Neural crest cell (in vitro differentiated cells): Measurements from ENCODE around the gene AP2M1. TPM values are rescaled to one million over a fixed set of nuclear protein-coding genes. Genes with fewer than 3 reads are reported as not detected.

Source experiments
- DNase-seq: peaks from one replicate; pipeline ENCODE4 v3.0.0; 2021; ENCODE audit warnings: low read depth, mixed read lengths, low spot score
- H3K27ac Mint-ChIP-seq: one replicate; pipeline ENCODE4 v1.8.0; 2021; ENCODE audit warnings: mild to moderate bottlenecking, mixed read lengths; ENCODE audit not compliant: unreplicated experiment
- H3K27me3 Mint-ChIP-seq: 2 replicates; pipeline ENCODE4 v1.8.0; 2021; ENCODE audit warnings: low read depth, mild to moderate bottlenecking, mixed read lengths
- H3K36me3 Mint-ChIP-seq: 2 replicates; pipeline ENCODE4 v1.8.0; 2021; ENCODE audit warnings: low read depth, mild to moderate bottlenecking, mixed read lengths
- H3K4me1 Mint-ChIP-seq: 2 replicates; pipeline ENCODE4 v1.8.0; 2021; ENCODE audit warnings: mixed read lengths
- H3K4me3 Mint-ChIP-seq: one replicate; pipeline ENCODE4 v1.8.0; 2021; ENCODE audit warnings: mild to moderate bottlenecking, mixed read lengths
- H3K9me3 Mint-ChIP-seq: 2 replicates; pipeline ENCODE4 v1.8.0; 2021; ENCODE audit warnings: mixed read lengths
- CTCF ChIP-seq: fragments of 200-600 bp; sonication (generic); conservative IDR thresholded peaks from 2 replicates; pipeline ENCODE4 v1.5.0; 2021; ENCODE audit warnings: antibody characterized with exemption, mild to moderate bottlenecking
- total RNA-seq: library from RNA; stranded (reverse); gene quantifications from 2 replicates; pipeline ENCODE4 v1.2.1, GENCODE V29; 2021

The AP2M1 gene
- total RNA-seq, 1 donor from 2014 or later = 289 TPM

GRCh38 chr3:184134746-184135148, 39.9 kb upstream of the AP2M1 start:
- Mint-ChIP-seq H3K27ac (peak overlapping the region; percentile 78), H3K9me3 (no peaks in the 10 kb centered on the region), H3K27me3 (peaks cover 5% of the 10 kb centered on the region), H3K4me1 (peaks cover 38% of the 10 kb centered on the region), H3K4me3 (peak overlapping the region; percentile 94), H3K36me3 (no peaks in the 10 kb centered on the region)
- no peak for DNase-seq
- no peak for TF ChIP-seq CTCF

DNA sequence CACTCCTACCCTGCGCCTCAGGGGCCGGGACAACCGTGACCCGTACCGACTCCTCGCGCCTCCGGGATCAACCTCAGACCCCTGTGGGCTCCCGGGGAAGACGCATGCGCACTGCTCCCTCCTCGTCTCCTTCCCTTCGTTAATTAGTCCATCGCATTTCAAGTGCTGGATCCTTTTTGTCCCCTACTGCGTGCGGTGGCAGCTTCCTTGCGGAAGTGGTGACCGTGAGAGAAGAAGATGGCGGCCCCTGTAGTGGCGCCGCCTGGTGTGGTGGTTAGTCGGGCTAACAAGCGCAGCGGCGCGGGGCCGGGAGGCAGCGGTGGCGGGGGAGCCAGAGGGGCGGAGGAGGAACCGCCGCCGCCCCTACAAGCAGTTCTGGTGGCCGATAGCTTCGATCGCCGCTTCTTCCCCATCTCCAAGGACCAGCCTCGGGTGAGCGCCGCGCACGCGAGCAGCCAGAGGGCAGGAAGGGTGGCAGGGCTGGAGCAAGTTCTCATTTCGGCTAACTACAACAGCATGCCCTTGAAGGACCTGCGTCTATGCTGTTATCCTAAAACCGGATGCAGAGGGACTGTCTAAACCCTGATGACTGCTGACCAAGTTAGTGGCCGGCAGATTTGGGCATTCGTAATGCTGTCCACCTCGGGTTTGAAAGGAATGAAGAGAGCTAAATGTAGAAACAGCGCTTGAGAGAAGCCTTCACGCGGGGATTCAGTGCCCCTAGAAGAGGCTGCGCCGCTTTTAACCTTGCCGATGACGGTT, 39.3 kb upstream of the AP2M1 start, which contains the start of gene EIF2B5:
EIF2B5 (plus strand) TSS at position 210 of the 762 bp plus-strand sequence; CDS start at position 238, 28 bp downstream.
- Mint-ChIP-seq H3K36me3 (no peaks in the 10 kb centered on the region), H3K4me3 (peak within 1 kb of the TSS; percentile 94), H3K4me1 (peaks cover 38% of the 10 kb centered on the region), H3K27me3 (peaks cover 5% of the 10 kb centered on the region), H3K27ac (peak within 1 kb of the TSS; percentile 78), H3K9me3 (no peaks in the 10 kb centered on the region)
- peak; percentile 53 for TF ChIP-seq CTCF
- peak; percentile 95 for DNase-seq

- DNase-seq = no peak
- Mint-ChIP-seq H3K9me3 (no peaks in the 10 kb centered on the region), H3K4me3 (peak overlapping the region; percentile 94), H3K4me1 (peaks cover 38% of the 10 kb centered on the region), H3K36me3 (no peaks in the 10 kb centered on the region), H3K27me3 (peaks cover 5% of the 10 kb centered on the region), H3K27ac (peak overlapping the region; percentile 78)
- TF ChIP-seq CTCF = no peak
These were observed 38.8 kb upstream of the AP2M1 start for GRCh38 chr3:184135911-184136260.

DNA sequence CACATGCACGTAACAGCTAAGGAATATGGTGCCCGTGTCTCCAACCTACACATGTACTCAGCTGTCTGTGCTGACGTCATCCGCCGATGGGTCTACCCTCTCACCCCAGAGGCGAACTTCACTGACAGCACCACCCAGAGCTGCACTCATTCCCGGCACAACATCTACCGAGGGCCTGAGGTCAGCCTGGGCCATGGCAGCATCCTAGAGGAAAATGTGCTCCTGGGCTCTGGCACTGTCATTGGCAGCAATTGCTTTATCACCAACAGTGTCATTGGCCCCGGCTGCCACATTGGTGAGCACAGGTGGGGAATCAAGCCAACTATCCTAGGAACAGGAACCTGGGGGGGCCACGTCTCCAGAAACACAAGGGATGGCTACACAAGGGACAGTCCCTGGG, 34.2 kb upstream of the AP2M1 start:
- Mint-ChIP-seq H3K4me1 (peaks cover 17% of the 10 kb centered on the region), H3K36me3 (no peaks in the 10 kb centered on the region), H3K4me3 (no peak overlapping the region), H3K27ac (no peak overlapping the region), H3K27me3 (no peaks in the 10 kb centered on the region), H3K9me3 (no peaks in the 10 kb centered on the region)
- no peak for DNase-seq
- TF ChIP-seq CTCF = no peak

DNA sequence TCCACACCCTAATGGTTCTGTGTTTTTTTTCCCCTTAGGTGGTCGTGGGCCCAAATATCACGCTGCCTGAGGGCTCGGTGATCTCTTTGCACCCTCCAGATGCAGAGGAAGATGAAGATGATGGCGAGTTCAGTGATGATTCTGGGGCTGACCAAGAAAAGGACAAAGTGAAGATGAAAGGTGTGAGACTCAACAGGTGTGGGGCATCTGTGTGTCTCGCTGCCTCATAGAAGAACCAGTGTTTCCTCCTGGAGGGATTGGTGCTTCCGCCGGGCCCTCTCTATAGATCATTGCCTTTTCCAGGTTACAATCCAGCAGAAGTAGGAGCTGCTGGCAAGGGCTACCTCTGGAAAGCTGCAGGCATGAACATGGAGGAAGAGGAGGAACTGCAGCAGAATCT, 32.5 kb upstream of the AP2M1 start:
- Mint-ChIP-seq H3K9me3 (no peaks in the 10 kb centered on the region), H3K4me1 (peaks cover under 1% of the 10 kb centered on the region), H3K27me3 (no peaks in the 10 kb centered on the region), H3K36me3 (no peaks in the 10 kb centered on the region), H3K27ac (no peak overlapping the region), H3K4me3 (no peak overlapping the region)
- DNase-seq = no peak
- no peak for TF ChIP-seq CTCF
